ENCODE results near the gene FOSL1. TPM values are rescaled to one million over a fixed set of nuclear protein-coding genes. Genes with fewer than 3 reads are reported as not detected.

Gene FOSL1
- total RNA-seq, 6 donors from 2014 or later: 1.8 to 16.9 (median 8.2) TPM

- Histone ChIP-seq H3K4me1 (peaks cover 51 to 69% (median 62%) of the 10 kb centered on the region in 4 donors), H3K27me3 (no peaks in the 10 kb centered on the region)
- 3 to 7% methylated on average over 19 to 40 of the region's 57 CpGs for WGBS, 2 donors
These were observed 8.7 kb downstream of the FOSL1 start for GRCh38 chr11:65891219-65892136.

GRCh38 chr11:65890324-65891218, 9.6 kb downstream of the FOSL1 start, which contains the start of gene CCDC85B:
Gene CCDC85B (plus strand): TSS chr11:65890673. CDS start chr11:65890784, 111 bp downstream.
- 0 to 1% methylated on average over 20 to 59 of the region's 94 CpGs for WGBS, 2 donors
- Histone ChIP-seq H3K9me3 (no peaks in the 10 kb centered on the region), H3K36me3 (peaks cover 0 to 13% (median 2%) of the 10 kb centered on the region in 4 donors), H3K27ac (peak within 1 kb of the TSS; percentile 94 to 98 (median 94)), H3K4me1 (peaks cover 51 to 69% (median 62%) of the 10 kb centered on the region in 4 donors), H3K4me3 (peak within 1 kb of the TSS; percentile 50 to 86 (median 76)), H3K27me3 (no peaks in the 10 kb centered on the region)
- TF ChIP-seq POLR2AphosphoS5 (IDR thresholded peaks at IDR 0.05): peak; percentile 87 to 91
- peak in 3 of 4 donors; percentile 91 to 98 (median 96) for TF ChIP-seq POLR2A (IDR thresholded peaks at IDR 0.05)
- peak in 1 of 4 donors; percentile 37 for TF ChIP-seq EP300 (IDR thresholded peaks at IDR 0.05)
- peak in 5 of 6 experiments; percentile 11 to 51 (median 30) for TF ChIP-seq CTCF (IDR thresholded peaks at IDR 0.05)
- DNase-seq: peak; percentile 99 to 100
- ATAC-seq (ENCODE audit: low FRiP score in 2 of 2): peak; percentile 89 to 91

More at GRCh38 chr11:65891219-65892136, 8.7 kb downstream of the FOSL1 start:
- ATAC-seq (ENCODE audit: low FRiP score in 2 of 2) (no peak), DNase-seq (peak in 1 of 2 donors; percentile 50)
- H3K27ac ChIP-seq: peak overlapping the region; percentile 94 to 98 (median 94)
- H3K36me3 ChIP-seq: peaks cover 0 to 4% (median 0%) of the 10 kb centered on the region in 4 donors
- H3K4me3 ChIP-seq: peak overlapping the region; percentile 50 to 86 (median 76)
- TF ChIP-seq POLR2A (IDR thresholded peaks at IDR 0.05): peak in 1 of 4 donors; percentile 12
- TF ChIP-seq POLR2AphosphoS5 (IDR thresholded peaks at IDR 0.05): peak; percentile 65 to 67
- TF ChIP-seq CTCF (IDR thresholded peaks at IDR 0.05): peak in 4 of 6 experiments; percentile 19 to 38 (median 28)
- peak in 1 of 4 donors; percentile 10 for TF ChIP-seq EP300 (IDR thresholded peaks at IDR 0.05)
- H3K9me3 ChIP-seq: no peaks in the 10 kb centered on the region

- peaks cover 46 to 65% (median 56%) of the 10 kb centered on the region in 4 donors for H3K4me1 ChIP-seq
These were observed 11.9 kb downstream of the FOSL1 start, which contains the start of gene FIBP for GRCh38 chr11:65888163-65888814. Gene FIBP (minus strand): TSS chr11:65888471. CDS start chr11:65888418, 53 bp downstream.

More at GRCh38 chr11:65888163-65888814, 11.9 kb downstream of the FOSL1 start, which contains the start of gene FIBP:
- no peaks in the 10 kb centered on the region for H3K27me3 ChIP-seq
- 1% methylated on average over 19 to 34 of the region's 57 CpGs for WGBS, 2 donors
- H3K27ac ChIP-seq: peak within 1 kb of the TSS; percentile 94 to 98 (median 94)
- peak within 1 kb of the TSS; percentile 60 to 87 (median 78) for H3K4me3 ChIP-seq
- peaks cover 3 to 34% (median 19%) of the 10 kb centered on the region in 4 donors for H3K36me3 ChIP-seq
- no peaks in the 10 kb centered on the region for H3K9me3 ChIP-seq
- peak; percentile 91 to 99 (median 98) for TF ChIP-seq CTCF (IDR thresholded peaks at IDR 0.05)
- TF ChIP-seq EP300 (IDR thresholded peaks at IDR 0.05): peak in 1 of 4 donors; percentile 19
- TF ChIP-seq POLR2A (IDR thresholded peaks at IDR 0.05): peak in 3 of 4 donors; percentile 48 to 88 (median 81)
- TF ChIP-seq POLR2AphosphoS5 (IDR thresholded peaks at IDR 0.05): peak; percentile 88 to 93
- ATAC-seq (ENCODE audit: low FRiP score in 2 of 2) (peak; percentile 87 to 94), DNase-seq (peak; percentile 98 to 99)

Data from upper lobe of left lung (tissue), 6 donors.